A549 (cell line): ENCODE measurements around the gene ST6GAL1. TPM values are rescaled to one million over a fixed set of nuclear protein-coding genes. Genes with fewer than 3 reads are reported as not detected.

ENCODE experiments used
- ATAC-seq, 2 experiments: fragments of 200-7000 bp in 1 of 2; fragments of >200 bp in 1 of 2; cut with Nextera tagmentation in 1 of 2; cut with Tn5 transposase in 1 of 2; 3 replicates each; pipeline versions ENCODE4 v1.8.0 to v1.9.1; 2018 to 2020; ENCODE audit warnings: mild to moderate bottlenecking in 1 of 2, moderate library complexity in 1 of 2
- CTCF ChIA-PET: fragments of 300-600 bp; sonication (Branson Sonifier 250); formaldehyde crosslinking; extraction: SDS; loops from one replicate; lab custom pipeline; 2021; ENCODE audit warnings: antibody characterized with exemption, inconsistent platforms; lab: Yijun Ruan, JAX
- POLR2A ChIA-PET: fragments of 350-600 bp; formaldehyde crosslinking; extraction: SDS; loops from one replicate; lab custom pipeline; 2021; ENCODE audit warnings: antibody characterized with exemption, inconsistent platforms; lab: Yijun Ruan, JAX
- DNase-seq, 2 experiments: peaks; one replicate each; pipeline versions ENCODE4 v3.0.0 to v3.0.0-alpha.2; 2011 to 2016; ENCODE audit warnings: low read depth in 1 of 2, low spot score in 1 of 2
- FAIRE-seq: peaks from 2 replicates; lab custom pipeline; 2011; peaks lifted over from hg19 to GRCh38; lab: Jason Lieb, UNC
- H3K27ac ChIP-seq, 2 experiments: fragments of >200 bp; sonication (Bioruptor Twin); formaldehyde crosslinking; 3 replicates each; pipeline ENCODE4 v1.5.1; 2016 to 2017
- H3K4me1 ChIP-seq: fragments of >200 bp; sonication (Bioruptor Twin); formaldehyde crosslinking; 3 replicates; pipeline ENCODE4 v1.6.1; 2016
- H3K4me2 ChIP-seq: fragments of >200 bp; sonication (Bioruptor Twin); formaldehyde crosslinking; 3 replicates; pipeline ENCODE4 v1.6.1; 2016
- H3K4me3 ChIP-seq: fragments of >200 bp; sonication (Bioruptor Twin); formaldehyde crosslinking; 3 replicates; pipeline ENCODE4 v1.5.1; 2016
- H3K9me3 ChIP-seq: fragments of >200 bp; sonication (Bioruptor Twin); formaldehyde crosslinking; 3 replicates; pipeline ENCODE4 v1.6.1; 2016
- BHLHE40 ChIP-seq: IDR thresholded peaks from 2 replicates; pipeline ENCODE4 v1.6.1; 2012; ENCODE audit warnings: low read depth, low read length, inconsistent platforms
- CEBPB ChIP-seq, 2 experiments: fragments of >200 bp in 1 of 2; sonication (Bioruptor Twin) in 1 of 2; formaldehyde crosslinking in 1 of 2; IDR thresholded peaks; 2 replicates each; pipeline ENCODE4 v1.6.1; 2012 to 2016
- CHD4 ChIP-seq: fragments of 200-600 bp; sonication (generic); IDR thresholded peaks from 2 replicates; pipeline ENCODE4 v1.6.1; 2016; ENCODE audit warnings: antibody characterized with exemption, mild to moderate bottlenecking, borderline replicate concordance
- CTCF ChIP-seq: fragments of >200 bp; sonication (Bioruptor Twin); formaldehyde crosslinking; IDR thresholded peaks from 3 replicates; pipeline ENCODE4 v1.5.1; 2016
- E2F6 ChIP-seq: IDR thresholded peaks from 2 replicates; pipeline ENCODE4 v1.6.1; 2012; ENCODE audit warnings: low read depth, borderline replicate concordance
- EHMT2 ChIP-seq: fragments of 200-600 bp; sonication (generic); IDR thresholded peaks from 2 replicates; pipeline ENCODE4 v1.6.1; 2016; ENCODE audit warnings: antibody characterized with exemption, low read depth, mild to moderate bottlenecking, moderate library complexity
- ELK1 ChIP-seq: fragments of 150-350 bp; IDR thresholded peaks from 2 replicates; pipeline ENCODE4 v1.6.1; 2014; ENCODE audit warnings: low read depth, mild to moderate bottlenecking, low read length
- FOXS1 ChIP-seq: fragments of 250-450 bp; sonication (Bioruptor Pico); IDR thresholded peaks from 2 replicates; pipeline ENCODE4 v1.5.0; 2020; ENCODE audit warnings: mild to moderate bottlenecking, moderate library complexity
- HMGXB4 ChIP-seq: fragments of 250-450 bp; sonication (Bioruptor Pico); IDR thresholded peaks from 2 replicates; pipeline ENCODE4 v1.5.0; 2021; ENCODE audit warnings: mild to moderate bottlenecking, moderate library complexity, borderline replicate concordance
- HOXB13 ChIP-seq: fragments of 250-450 bp; sonication (Bioruptor Pico); IDR thresholded peaks from 2 replicates; pipeline ENCODE4 v1.5.0; 2020; ENCODE audit warnings: low read depth, mild to moderate bottlenecking, moderate library complexity
- HOXB5 ChIP-seq: fragments of 250-450 bp; sonication (Bioruptor Pico); IDR thresholded peaks from 2 replicates; pipeline ENCODE4 v1.5.0; 2020; ENCODE audit warnings: mild to moderate bottlenecking, moderate library complexity
- JUN ChIP-seq, 2 experiments: fragments of >200 bp; sonication (Bioruptor Twin); formaldehyde crosslinking; IDR thresholded peaks; 2 replicates in 1 of 2; 3 replicates in 1 of 2; pipeline ENCODE4 v1.6.1; 2016 to 2017
- JUNB ChIP-seq: fragments of >200 bp; sonication (Bioruptor Twin); formaldehyde crosslinking; IDR thresholded peaks from 2 replicates; pipeline ENCODE4 v1.6.1; 2016
- KDM5A ChIP-seq: fragments of 200-600 bp; sonication (generic); IDR thresholded peaks from 2 replicates; pipeline ENCODE4 v1.6.1; 2016; ENCODE audit warnings: antibody characterized with exemption, mild to moderate bottlenecking
- MAFK ChIP-seq: fragments of 450-650 bp; IDR thresholded peaks from 2 replicates; pipeline ENCODE4 v1.6.1; 2014; ENCODE audit not compliant: partially characterized antibody
- NFE2L2 ChIP-seq: fragments of 150-350 bp; conservative IDR thresholded peaks from 2 replicates; pipeline ENCODE4 v1.6.1; 2014; ENCODE audit warnings: low read length
- NR3C1 ChIP-seq: fragments of >200 bp; sonication (Bioruptor Twin); formaldehyde crosslinking; IDR thresholded peaks from 3 replicates; pipeline ENCODE4 v1.6.1; 2017
- REST ChIP-seq: fragments of 200-600 bp; sonication (generic); IDR thresholded peaks from 2 replicates; pipeline ENCODE4 v1.6.1; 2016; ENCODE audit warnings: antibody characterized with exemption, mild to moderate bottlenecking, moderate library complexity
- RFX5 ChIP-seq: fragments of 450-650 bp; IDR thresholded peaks from 2 replicates; pipeline ENCODE4 v1.7.1; 2014; ENCODE audit warnings: antibody characterized with exemption, mild to moderate bottlenecking, moderate library complexity
- RNF2 ChIP-seq: fragments of 200-600 bp; sonication (generic); IDR thresholded peaks from 2 replicates; pipeline ENCODE4 v1.6.1; 2016; ENCODE audit warnings: low read depth, mild to moderate bottlenecking, antibody characterized with exemption, moderate library complexity, borderline replicate concordance
- TFCP2L1 ChIP-seq: fragments of 250-450 bp; sonication (Bioruptor Pico); IDR thresholded peaks from 2 replicates; pipeline ENCODE4 v1.5.0; 2021; ENCODE audit warnings: mild to moderate bottlenecking
- TP53 ChIP-seq: fragments of 250-450 bp; sonication (Bioruptor Pico); IDR thresholded peaks from 2 replicates; pipeline ENCODE4 v1.5.0; 2021; ENCODE audit warnings: mild to moderate bottlenecking, moderate library complexity
- ZC3H11A ChIP-seq: fragments of 450-650 bp; IDR thresholded peaks from 2 replicates; pipeline ENCODE4 v1.6.1; 2014; ENCODE audit warnings: antibody characterized with exemption, mild to moderate bottlenecking
- ZFP36 ChIP-seq: fragments of 450-650 bp; IDR thresholded peaks from 2 replicates; pipeline ENCODE4 v1.6.1; 2014; ENCODE audit warnings: borderline replicate concordance; ENCODE audit not compliant: partially characterized antibody
- ZSCAN20 ChIP-seq: fragments of 250-450 bp; sonication (Bioruptor Pico); IDR thresholded peaks from 2 replicates; pipeline ENCODE4 v1.8.0; 2022; ENCODE audit warnings: mild to moderate bottlenecking, moderate library complexity
- WGBS: methylation state at CpG from one replicate; pipeline ENCODE4 v1.1.6; 2017; ENCODE audit errors: missing lambda C conversion rate; 5-methylcytosine and 5-hydroxymethylcytosine counted together
- polyA plus RNA-seq, 4 experiments: library from polyadenylated mRNA; depleted of rRNA in 3 of 4; stranded (reverse); fragments of >200 nt; fragmentation: RNase III in 1 of 4; extraction: RNeasy Plus Mini Kit Qiagen cat#74134 plus additional on column Dnase treatment in 1 of 4; gene quantifications; 2 replicates in 3 of 4; 3 replicates in 1 of 4; pipeline ENCODE4 v1.2.3, GENCODE V29; 2011 to 2017
- TF ChIP-seq, protein P1 (sequence below): fragments of >200 bp; sonication (Bioruptor Twin); formaldehyde crosslinking; IDR thresholded peaks from 2 replicates; pipeline ENCODE4 v1.6.1; 2016

Gene ST6GAL1
- polyA plus RNA-seq, 2 of the 4 experiments (the other 2 are of a cell fraction), result 3.9 to 6.5 TPM

- POLR2A ChIA-PET, result interaction anchor here (0.7 kb wide), 1 partner anchor 25 kb away, joined by 4 read pairs; the partner anchor contains the start of gene RPL39L
- H3K27ac ChIP-seq, result no peak overlapping the region
- TF ChIP-seq E2F6 (no peak), JUNB (no peak), HOXB5 (no peak), ZFP36 (no peak), ELK1 (no peak), NR3C1 (no peak), HOXB13 (no peak), MAFK (no peak), RNF2 (no peak), RFX5 (no peak), KDM5A (no peak), ZSCAN20 (CRISPR knock-in tag) (no peak), EHMT2 (no peak)
- TF ChIP-seq, protein P1, sequence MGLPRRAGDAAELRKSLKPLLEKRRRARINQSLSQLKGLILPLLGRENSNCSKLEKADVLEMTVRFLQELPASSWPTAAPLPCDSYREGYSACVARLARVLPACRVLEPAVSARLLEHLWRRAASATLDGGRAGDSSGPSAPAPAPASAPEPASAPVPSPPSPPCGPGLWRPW, result no peak
- TF ChIP-seq, all 56 proteins: peak for 0
- no peak for ATAC-seq
- 85% methylated on average over 2 of the region's 2 CpGs for WGBS
- Histone ChIP-seq H3K4me2 (no peak overlapping the region), H3K9me3 (no peaks in the 10 kb centered on the region), H3K4me1 (no peaks in the 10 kb centered on the region), H3K4me3 (no peak overlapping the region)
- no peak for DNase-seq
- CTCF ChIA-PET, result interaction anchor here (1.1 to 4.3 kb wide), 3 partner anchors 25 to 565 kb away, joined by 3 to 28 read pairs (median 5); partner anchors contain the start of gene RPL39L
- FAIRE-seq, result no peak
These were observed 184.2 kb downstream of the ST6GAL1 start for GRCh38 chr3:187114511-187114910.

- CTCF ChIA-PET, result interaction anchor here (1.2 kb wide), 1 partner anchor 11 kb away, joined by 3 read pairs; no protein-coding TSS in a partner anchor
These were observed 190.0 kb downstream of the ST6GAL1 start for GRCh38 chr3:187120326-187120725.

DNA sequence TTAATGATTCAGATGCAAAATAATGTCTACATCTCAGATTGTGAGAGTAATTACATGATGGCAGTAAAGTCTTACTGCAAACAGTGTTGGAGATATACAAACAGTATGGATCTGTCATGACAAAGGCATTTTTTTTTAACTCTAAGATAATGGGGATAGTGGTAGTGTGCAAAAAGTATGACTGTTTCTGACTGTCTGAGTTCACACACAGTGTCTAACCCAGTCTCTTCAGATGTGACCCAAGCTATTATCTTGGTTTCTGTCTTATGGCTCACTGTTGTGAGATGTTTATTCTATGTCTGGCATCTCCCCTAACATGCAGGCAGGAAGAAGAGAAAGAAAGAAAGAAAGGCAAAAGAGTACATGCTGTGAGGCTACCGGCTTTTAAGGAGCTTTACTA, 191.9 kb downstream of the ST6GAL1 start:
- no peaks in the 10 kb centered on the region for H3K4me1 ChIP-seq
- H3K4me3 ChIP-seq, result no peak overlapping the region
- no peak overlapping the region for H3K27ac ChIP-seq
- no peaks in the 10 kb centered on the region for H3K9me3 ChIP-seq
- WGBS, result 95% methylated on average over 1 of the region's 1 CpG
- FAIRE-seq, result no peak
- no peak overlapping the region for H3K4me2 ChIP-seq
- no peak for DNase-seq
- POLR2A ChIA-PET, result no interaction called here
- no peak for ATAC-seq
- CTCF ChIA-PET, result interaction anchor here (1.5 kb wide), 1 partner anchor 43 kb away, joined by 5 read pairs; no protein-coding TSS in a partner anchor
- TF ChIP-seq ZC3H11A (no peak), JUN (IDR thresholded peaks at IDR 0.05) (no peak), CEBPB (IDR thresholded peaks at IDR 0.05) (no peak), FOXS1 (no peak), BHLHE40 (no peak), CTCF (no peak), HMGXB4 (CRISPR knock-in tag) (no peak), HOXB13 (no peak), TFCP2L1 (no peak), REST (no peak), CHD4 (no peak)

More at GRCh38 chr3:187120326-187120725, 190.0 kb downstream of the ST6GAL1 start:
- H3K4me1 ChIP-seq, result no peaks in the 10 kb centered on the region
- ATAC-seq (no peak), FAIRE-seq (no peak), DNase-seq (no peak)
- H3K4me2 ChIP-seq, result no peak overlapping the region
- no peaks in the 10 kb centered on the region for H3K9me3 ChIP-seq
- POLR2A ChIA-PET, result no interaction called here
- no peak overlapping the region for H3K27ac ChIP-seq
- no peak overlapping the region for H3K4me3 ChIP-seq
- whole genome bisulfite sequencing, result 86% methylated on average over 2 of the region's 2 CpGs
- no peak for TF ChIP-seq EHMT2
- no peak for TF ChIP-seq TP53
- TF ChIP-seq FOXS1, result no peak
- no peak for TF ChIP-seq TFCP2L1
- TF ChIP-seq NFE2L2, result no peak
